GM12872 (cell line): ENCODE measurements around the gene SNAP91.

ENCODE experiments used
- CTCF ChIP-seq: IDR thresholded peaks from 3 replicates; pipeline ENCODE4 v1.5.1; 2011; ENCODE audit warnings: low read depth, mild to moderate bottlenecking, low read length, moderate library complexity; ENCODE audit not compliant: insufficient read depth

Gene SNAP91

GRCh38 chr6:83536034-83536646 is 172.8 kb downstream of the SNAP91 start:
- TF ChIP-seq CTCF, result peak; percentile 77

- peak; percentile 8; the same call in 1 of the 3 replicates for TF ChIP-seq CTCF
Measured at GRCh38 chr6:83518816-83519480, 190.0 kb downstream of the SNAP91 start.

- no peak for TF ChIP-seq CTCF
Measured at GRCh38 chr6:83517500-83517899, 191.4 kb downstream of the SNAP91 start.

- peak; percentile 75 for TF ChIP-seq CTCF
Measured at GRCh38 chr6:83514866-83515466, 193.9 kb downstream of the SNAP91 start.

- no peak for TF ChIP-seq CTCF
Measured at GRCh38 chr6:83514466-83514865, 194.4 kb downstream of the SNAP91 start.

- TF ChIP-seq CTCF, result peak; percentile 44
Measured at GRCh38 chr6:83511901-83512681, 196.8 kb downstream of the SNAP91 start, which contains the start of gene PRSS35. Gene PRSS35, plus strand, starts transcription at chr6:83512534. Its CDS starts 10,908 bp downstream, at chr6:83523442.

- TF ChIP-seq CTCF, result no peak
Measured at GRCh38 chr6:83511266-83511665, 197.6 kb downstream of the SNAP91 start.
